Esophagus muscularis mucosa (tissue), 4 donors: ENCODE results near the gene FCRLB.

Experiments
- CTCF ChIP-seq, 3 experiments: fragments of 200-600 bp in 2 of 3; fragments of 450-650 bp in 1 of 3; sonication (generic) in 2 of 3; IDR thresholded peaks; one replicate each; pipeline ENCODE4 v1.5.1; 2017 to 2019; ENCODE audit warnings: antibody characterized with exemption in 3 of 3, mild to moderate bottlenecking in 2 of 3, moderate library complexity in 1 of 3
- EP300 ChIP-seq: sonication (generic); formaldehyde crosslinking; IDR thresholded peaks from one replicate; pipeline ENCODE4 v1.6.1; 2017; ENCODE audit warnings: antibody characterized with exemption
- POLR2AphosphoS5 ChIP-seq, 2 donors: sonication (generic); formaldehyde crosslinking; IDR thresholded peaks; one replicate each; pipeline ENCODE4 v1.6.1; 2017; ENCODE audit warnings: antibody characterized with exemption in 2 of 2

- TF ChIP-seq CTCF (IDR thresholded peaks at IDR 0.05), result no peak
- no peak for TF ChIP-seq EP300
- no peak for TF ChIP-seq POLR2AphosphoS5 (IDR thresholded peaks at IDR 0.05)
Observed at GRCh38 chr1:161702250-161702649, 19.1 kb upstream of the FCRLB start.
